Cardiac septum (tissue), 1 donor: ENCODE measurements around the gene CCDC87. TPM values are rescaled to one million over a fixed set of nuclear protein-coding genes. Genes with fewer than 3 reads are reported as not detected.
"Not testable (repeated sequence)": the region's sequence is repeated elsewhere in the genome, so short reads cannot be mapped to it uniquely, and the experiment has no call there.

ENCODE experiments used
- DNase-seq: peaks from one replicate; pipeline ENCODE4 v3.0.0-alpha.2; 2020; ENCODE audit warnings: low spot score
- intact Hi-C: fragments of 100-400 bp; cut with DNase I; formaldehyde crosslinking; loops from one replicate; pipeline ENCODE4 v1.14.0; 2022
- total RNA-seq: library from RNA; stranded (reverse); fragmentation: NEBNext Ultra II Directional; extraction: Animal tissue kit (Norgen Biotek cat#: 25700); gene quantifications from one replicate; pipeline ENCODE4 v1.2.1, GENCODE V29; 2021
- donor health status: DM: no; HTN: no; CAD: no.

Gene CCDC87
- total RNA-seq, 1 donor from 2014 or later: 0.43 TPM

GRCh38 chr11:66541892-66542291, 51.0 kb downstream of the CCDC87 start:
- DNase-seq: no peak
- intact Hi-C loops: no loop called here

GRCh38 chr11:66540598-66540997, 52.3 kb downstream of the CCDC87 start:
- intact Hi-C loops, DNase-seq: not testable (repeated sequence)

Other genes with a start within 250 kb of the CCDC87 start
- gene BRMS1, start 248.0 kb downstream of the CCDC87 start, total RNA-seq: 14.6 TPM
- gene B4GAT1, start 245.4 kb downstream of the CCDC87 start, total RNA-seq: 31.6 TPM
- gene SLC29A2, start 221.3 kb downstream of the CCDC87 start, total RNA-seq: 8.8 TPM
- gene NPAS4, start 172.0 kb downstream of the CCDC87 start, total RNA-seq: not detected
- 40.3 TPM for gene MRPL11, start 154.2 kb downstream of the CCDC87 start, total RNA-seq
- gene PELI3, start 126.2 kb downstream of the CCDC87 start, total RNA-seq: 7.7 TPM
- gene DPP3, start 112.6 kb downstream of the CCDC87 start, total RNA-seq: 13.2 TPM
- 19.5 TPM for gene BBS1, start 82.4 kb downstream of the CCDC87 start, total RNA-seq
- 5.8 TPM for gene ZDHHC24, start 47.0 kb downstream of the CCDC87 start, total RNA-seq
- gene ACTN3, start 46.2 kb downstream of the CCDC87 start, total RNA-seq: 0.11 TPM
- gene CTSF, start 24.5 kb downstream of the CCDC87 start, total RNA-seq: 57.6 TPM
- 21.9 TPM for gene CCS, start 122 bp upstream of the CCDC87 start, total RNA-seq
- 35.2 TPM for gene RBM14, start 23.6 kb upstream of the CCDC87 start, total RNA-seq
- 60.1 TPM for gene RBM4, start 45.6 kb upstream of the CCDC87 start, total RNA-seq
- gene RBM4B, start 84.8 kb upstream of the CCDC87 start, total RNA-seq: 11.1 TPM
- gene SPTBN2, start 136.2 kb upstream of the CCDC87 start, total RNA-seq: 1.7 TPM